ENCODE data around the gene FUT4. TPM values are rescaled to one million over a fixed set of nuclear protein-coding genes. Genes with fewer than 3 reads are reported as not detected.

The FUT4 gene
- total and polyA plus RNA-seq, 10 of the 15 experiments (the other 5 are each of a cell fraction or from before 2014, with no cell fraction given): 0.68 to 9.1 (median 2.3) TPM

DNA sequence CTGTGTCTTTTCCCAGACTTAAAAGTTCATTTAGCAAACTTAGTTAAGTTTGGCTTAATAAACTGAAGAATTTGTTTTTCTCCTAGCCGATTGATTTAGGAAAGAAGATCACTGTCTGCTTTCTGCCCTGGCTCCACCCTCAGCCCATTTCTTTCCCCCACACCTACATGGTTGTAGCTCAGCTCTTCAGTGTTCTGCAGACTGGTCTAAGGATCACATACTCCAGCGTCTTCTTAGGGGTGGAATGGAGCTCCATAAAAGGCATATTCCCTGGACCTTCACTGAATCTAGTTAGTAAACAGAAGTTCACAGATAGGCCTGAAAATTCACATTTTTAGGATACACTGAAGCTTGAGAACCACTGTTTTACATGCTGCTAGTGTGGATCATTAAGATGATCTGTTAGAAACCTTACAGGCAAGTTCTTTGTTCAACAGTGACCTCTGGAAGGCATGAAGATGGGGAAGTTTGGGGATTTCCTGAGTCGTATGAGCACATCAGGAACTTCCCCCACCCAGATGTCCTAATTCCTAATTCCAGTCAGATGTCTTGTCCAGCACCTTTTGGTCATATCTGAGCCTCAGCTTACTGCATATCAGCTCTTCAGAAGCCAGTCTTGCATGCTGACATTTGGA lies 40.3 kb downstream of the FUT4 start (continued):
- TF ChIP-seq POLR2AphosphoS5 (IDR thresholded peaks at IDR 0.05; ENCODE audit: low read length) (peak; percentile 81), CREM (IDR thresholded peaks at IDR 0.05; ENCODE audit: low read depth) (peak; percentile 34; the same call in 1 of the 2 replicates)
- TF ChIP-seq, protein P1, sequence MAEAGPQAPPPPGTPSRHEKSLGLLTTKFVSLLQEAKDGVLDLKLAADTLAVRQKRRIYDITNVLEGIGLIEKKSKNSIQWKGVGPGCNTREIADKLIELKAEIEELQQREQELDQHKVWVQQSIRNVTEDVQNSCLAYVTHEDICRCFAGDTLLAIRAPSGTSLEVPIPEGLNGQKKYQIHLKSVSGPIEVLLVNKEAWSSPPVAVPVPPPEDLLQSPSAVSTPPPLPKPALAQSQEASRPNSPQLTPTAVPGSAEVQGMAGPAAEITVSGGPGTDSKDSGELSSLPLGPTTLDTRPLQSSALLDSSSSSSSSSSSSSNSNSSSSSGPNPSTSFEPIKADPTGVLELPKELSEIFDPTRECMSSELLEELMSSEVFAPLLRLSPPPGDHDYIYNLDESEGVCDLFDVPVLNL (IDR thresholded peaks at IDR 0.05; ENCODE audit: low read depth, low read length): no peak

DNA sequence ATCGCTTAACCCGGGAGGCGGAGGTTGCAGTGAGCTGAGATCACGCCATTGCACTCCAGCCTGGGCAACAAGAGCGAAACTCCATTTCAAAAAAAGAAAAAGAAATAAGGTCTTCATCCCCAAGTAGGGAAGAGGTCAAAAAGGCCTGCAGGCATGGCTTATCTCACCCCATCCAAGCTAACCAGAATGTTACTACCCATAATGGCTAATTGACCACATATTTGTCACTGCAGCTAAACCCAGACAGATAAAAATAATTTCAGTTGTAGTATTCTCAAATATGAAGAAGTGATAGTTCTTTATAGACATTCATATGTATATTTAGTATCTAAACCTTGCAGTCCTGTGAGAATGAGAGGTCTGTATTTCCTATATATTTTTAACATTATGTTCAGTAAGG lies 41.3 kb downstream of the FUT4 start:
- DNase-seq (ENCODE audit: low read depth, low spot score): no peak

More for the DNA sequence above, 41.3 kb downstream of the FUT4 start:
- no peak overlapping the region for H3K9ac ChIP-seq (ENCODE audit: control insufficient read depth, insufficient read depth, low read length)
- H3K9me3 ChIP-seq (replicated peaks; ENCODE audit: control insufficient read depth, insufficient read depth, low read length): no peaks in the 10 kb centered on the region; the same call in 2 of the 3 replicates
- ChIA-PET SMC1A (ENCODE audit: uncharacterized antibody, unreplicated experiment) (interaction anchor here (2.3 to 13.6 kb wide), 5 partner anchors 12 to 65 kb away, joined by 10 to 145 read pairs (median 107); no protein-coding TSS in a partner anchor), RAD21 (ENCODE audit: unreplicated experiment) (interaction anchor here (1.2 to 5.4 kb wide), 7 partner anchors 12 to 66 kb away, joined by 3 to 86 read pairs (median 7); no protein-coding TSS in a partner anchor), POLR2A (interaction anchor here (1.0 to 3.9 kb wide), 8 partner anchors 8 to 49 kb away, joined by 3 to 24 read pairs (median 8); partner anchors contain the start of gene FUT4), CTCF (interaction anchor here (1.0 to 10.7 kb wide), 8 partner anchors 7 to 401 kb away, joined by 3 to 100 read pairs (median 18); no protein-coding TSS in a partner anchor)
- H3K36me3 ChIP-seq (ENCODE audit: control insufficient read depth in 2 of 2, insufficient read depth in 2 of 2, low read length in 1 of 2): no peaks in the 10 kb centered on the region
- H4K20me1 ChIP-seq (ENCODE audit: control insufficient read depth, insufficient read depth): no peaks in the 10 kb centered on the region
- no peaks in the 10 kb centered on the region for H3K27me3 ChIP-seq (replicated peaks in 1 of 2; ENCODE audit: control insufficient read depth in 2 of 2, insufficient read depth in 2 of 2, low read length in 1 of 2)
- intact Hi-C loops (cut with micrococcal nuclease; ENCODE audit: unreplicated experiment) (loop anchor here (1.0 kb wide), 1 partner anchor 29 kb away; no protein-coding TSS in a partner anchor), in situ Hi-C loops (cut with MboI) (no loop called here)
- 84% methylated on average over 5 of the region's 5 CpGs for WGBS (ENCODE audit: insufficient coverage, insufficient replicate concordance, low lambda C conversion rate, missing lambda C conversion rate)
- ATAC-seq (no peak), FAIRE-seq (no peak)
- H3K4me1 ChIP-seq (ENCODE audit: control insufficient read depth, insufficient read depth, low read length): peaks cover 22% of the 10 kb centered on the region
- TF ChIP-seq, protein P2, sequence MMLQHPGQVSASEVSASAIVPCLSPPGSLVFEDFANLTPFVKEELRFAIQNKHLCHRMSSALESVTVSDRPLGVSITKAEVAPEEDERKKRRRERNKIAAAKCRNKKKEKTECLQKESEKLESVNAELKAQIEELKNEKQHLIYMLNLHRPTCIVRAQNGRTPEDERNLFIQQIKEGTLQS (IDR thresholded peaks at IDR 0.05; ENCODE audit: borderline replicate concordance, extremely low read depth, low read depth, low read length): no peak
- TF ChIP-seq ZNF24 (IDR thresholded peaks at IDR 0.05) (0 out of 2 replicates have a peak, but pooled peaks have one; percentile 43), RUNX3 (IDR thresholded peaks at IDR 0.05; ENCODE audit: low read length) (peak; percentile 12; the same call in 1 of the 2 replicates)
- no peak overlapping the region for H3K4me3 ChIP-seq
- H3K79me2 ChIP-seq (ENCODE audit: control insufficient read depth, insufficient read depth, low read length): peaks cover 2% of the 10 kb centered on the region
- BruUV-seq (replicated peaks): no TSS peak
- H3K27ac ChIP-seq (ENCODE audit: control insufficient read depth, insufficient read depth): no peak overlapping the region
- H2AFZ ChIP-seq (ENCODE audit: control insufficient read depth, low read depth, low read length): no peak overlapping the region
- H3K4me2 ChIP-seq (ENCODE audit: control insufficient read depth, insufficient read depth): no peak overlapping the region
